Kidney epithelial cell (primary cell): Measurements from ENCODE around the gene PRKAR2A. TPM values are rescaled to one million over a fixed set of nuclear protein-coding genes. Genes with fewer than 3 reads are reported as not detected.
"Not testable (repeated sequence)": the region's sequence is repeated elsewhere in the genome, so short reads cannot be mapped to it uniquely, and the experiment has no call there.

Source experiments
- DNase-seq: peaks from one replicate; pipeline ENCODE4 v3.0.0-alpha.2; 2010; ENCODE audit warnings: low read depth
- H3K27me3 ChIP-seq: 2 replicates; pipeline ENCODE4 v1.6.0; 2011; ENCODE audit warnings: low read length; ENCODE audit not compliant: control insufficient read depth, insufficient read depth
- H3K36me3 ChIP-seq: 2 replicates; pipeline ENCODE4 v1.5.1; 2011; ENCODE audit warnings: low read length; ENCODE audit not compliant: control insufficient read depth, insufficient read depth
- H3K4me3 ChIP-seq: 2 replicates; pipeline ENCODE4 v1.5.1; 2011; ENCODE audit warnings: low read depth, mild to moderate bottlenecking, control low read depth, low read length
- CTCF ChIP-seq: IDR thresholded peaks from 2 replicates; pipeline ENCODE4 v1.5.1; 2011; ENCODE audit warnings: mild to moderate bottlenecking, moderate library complexity, low read length, control low read depth, inconsistent platforms; ENCODE audit not compliant: insufficient read depth, poor library complexity, severe bottlenecking
- total RNA-seq: library from RNA; depleted of rRNA; stranded (reverse); fragments of >200 nt; gene quantifications from 2 replicates; pipeline ENCODE4 v1.2.3, GENCODE V29; 2015

Gene PRKAR2A
- total RNA-seq, 1 donor from 2014 or later = 27.5 TPM

GRCh38 chr3:48830715-48831114 is 17.0 kb downstream of the PRKAR2A start:
- Histone ChIP-seq H3K27me3 (no peaks in the 10 kb centered on the region), H3K36me3 (no peaks in the 10 kb centered on the region), H3K4me3 (no peak overlapping the region)
- no peak for TF ChIP-seq CTCF
- no peak for DNase-seq

- not testable (repeated sequence) for H3K36me3 ChIP-seq, H3K4me3 ChIP-seq, DNase-seq, H3K27me3 ChIP-seq
Observed at GRCh38 chr3:48829525-48829924, 18.1 kb downstream of the PRKAR2A start.

GRCh38 chr3:48827874-48828273 is 19.8 kb downstream of the PRKAR2A start:
- H3K4me3 ChIP-seq, DNase-seq, H3K27me3 ChIP-seq, H3K36me3 ChIP-seq: not testable (repeated sequence)

GRCh38 chr3:48826451-48826850 is 21.2 kb downstream of the PRKAR2A start:
- no peak overlapping the region for H3K4me3 ChIP-seq
- TF ChIP-seq CTCF = no peak
- no peak for DNase-seq
- H3K27me3 ChIP-seq = no peaks in the 10 kb centered on the region
- no peaks in the 10 kb centered on the region for H3K36me3 ChIP-seq

GRCh38 chr3:48820612-48821324 is 26.9 kb downstream of the PRKAR2A start:
- no peak for TF ChIP-seq CTCF
- DNase-seq = no peak
- Histone ChIP-seq H3K36me3 (no peaks in the 10 kb centered on the region), H3K4me3 (no peak overlapping the region), H3K27me3 (no peaks in the 10 kb centered on the region)

GRCh38 chr3:48819234-48820221 is 28.1 kb downstream of the PRKAR2A start:
- no peak for DNase-seq

More at GRCh38 chr3:48819234-48820221, 28.1 kb downstream of the PRKAR2A start:
- no peaks in the 10 kb centered on the region for H3K36me3 ChIP-seq
- no peak for TF ChIP-seq CTCF
- no peak overlapping the region for H3K4me3 ChIP-seq
- no peaks in the 10 kb centered on the region for H3K27me3 ChIP-seq
